GM21367 (cell line): ENCODE data around the gene RPS16.
"Not testable (repeated sequence)": the region's sequence is repeated elsewhere in the genome, so short reads cannot be mapped to it uniquely, and the experiment has no call there.

Source experiments
- ATAC-seq: cut with Tn5 transposase; IDR thresholded peaks from one replicate; pipeline ENCODE4 v1.9.1; 2021; ENCODE audit not compliant: unreplicated experiment

RPS16 gene

DNA sequence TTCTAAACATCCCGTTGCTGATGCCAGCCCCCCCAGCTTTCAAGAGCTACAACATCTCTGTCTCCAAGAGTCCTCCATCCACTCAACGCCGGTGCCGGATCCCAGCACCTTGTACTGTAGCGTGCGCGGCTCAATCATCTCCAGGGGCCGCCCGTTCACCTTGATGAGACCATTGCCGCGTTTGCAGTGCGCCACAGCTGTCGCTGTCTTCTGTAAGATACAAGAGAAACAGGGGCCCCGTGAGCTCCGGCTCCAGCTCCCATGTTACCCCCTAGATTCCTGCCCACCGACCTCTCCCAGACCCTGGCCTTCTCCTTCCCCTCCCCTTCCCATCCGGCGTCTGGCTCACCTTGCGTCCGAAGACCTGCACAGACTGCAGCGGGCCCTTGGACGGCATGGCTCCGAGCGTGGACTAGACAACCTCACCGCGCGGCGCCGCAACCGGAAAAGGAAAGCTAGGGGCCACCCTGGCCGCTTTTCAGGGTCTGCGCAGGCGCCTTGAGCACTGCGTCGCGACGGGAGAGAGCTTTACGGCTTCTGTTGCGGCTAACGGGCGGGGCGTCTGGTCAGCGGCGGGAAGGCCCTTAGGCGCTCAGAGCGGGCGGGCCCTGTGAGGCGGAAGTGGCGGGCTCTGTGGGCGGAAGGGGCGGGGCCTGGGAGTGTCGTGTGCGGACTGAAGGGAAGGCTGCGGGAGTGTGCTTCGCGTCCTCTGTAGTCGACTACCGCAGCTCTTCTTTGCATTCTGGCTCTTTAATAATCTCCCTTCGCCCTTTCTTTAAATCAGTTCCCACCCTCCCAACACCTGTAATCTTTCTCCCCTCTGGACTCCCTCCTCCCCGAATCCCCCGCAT lies at the start of gene RPS16:
RPS16 (minus strand) TSS at position 451 of the 851 bp plus-strand sequence; CDS start at position 397, 54 bp downstream.
- ATAC-seq = peak; percentile 72

GRCh38 chr19:39483141-39483540 lies 47.4 kb upstream of the RPS16 start:
- no peak for ATAC-seq

DNA sequence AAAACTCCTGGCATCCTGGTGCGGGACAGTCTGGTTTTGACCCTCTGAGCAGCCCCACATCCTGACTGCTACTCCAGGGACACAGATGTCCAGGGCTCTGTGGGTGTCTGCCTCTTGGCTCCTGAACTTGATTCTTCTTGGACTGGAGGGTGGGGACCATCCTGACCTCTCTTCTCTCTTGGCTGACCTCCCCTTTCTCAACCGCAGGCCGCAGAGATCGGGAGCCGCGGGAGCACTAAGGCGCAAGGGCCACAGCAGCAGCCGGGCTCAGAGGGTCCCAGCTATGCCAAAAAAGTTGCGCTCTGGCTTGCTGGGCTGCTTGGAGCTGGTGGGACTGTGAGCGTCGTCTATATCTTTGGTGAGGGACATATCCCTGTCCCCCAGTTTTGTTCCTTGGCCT lies 45.9 kb upstream of the RPS16 start:
- ATAC-seq = no peak

- no peak for ATAC-seq
Measured at GRCh38 chr19:39481229-39481545, 45.4 kb upstream of the RPS16 start.

DNA sequence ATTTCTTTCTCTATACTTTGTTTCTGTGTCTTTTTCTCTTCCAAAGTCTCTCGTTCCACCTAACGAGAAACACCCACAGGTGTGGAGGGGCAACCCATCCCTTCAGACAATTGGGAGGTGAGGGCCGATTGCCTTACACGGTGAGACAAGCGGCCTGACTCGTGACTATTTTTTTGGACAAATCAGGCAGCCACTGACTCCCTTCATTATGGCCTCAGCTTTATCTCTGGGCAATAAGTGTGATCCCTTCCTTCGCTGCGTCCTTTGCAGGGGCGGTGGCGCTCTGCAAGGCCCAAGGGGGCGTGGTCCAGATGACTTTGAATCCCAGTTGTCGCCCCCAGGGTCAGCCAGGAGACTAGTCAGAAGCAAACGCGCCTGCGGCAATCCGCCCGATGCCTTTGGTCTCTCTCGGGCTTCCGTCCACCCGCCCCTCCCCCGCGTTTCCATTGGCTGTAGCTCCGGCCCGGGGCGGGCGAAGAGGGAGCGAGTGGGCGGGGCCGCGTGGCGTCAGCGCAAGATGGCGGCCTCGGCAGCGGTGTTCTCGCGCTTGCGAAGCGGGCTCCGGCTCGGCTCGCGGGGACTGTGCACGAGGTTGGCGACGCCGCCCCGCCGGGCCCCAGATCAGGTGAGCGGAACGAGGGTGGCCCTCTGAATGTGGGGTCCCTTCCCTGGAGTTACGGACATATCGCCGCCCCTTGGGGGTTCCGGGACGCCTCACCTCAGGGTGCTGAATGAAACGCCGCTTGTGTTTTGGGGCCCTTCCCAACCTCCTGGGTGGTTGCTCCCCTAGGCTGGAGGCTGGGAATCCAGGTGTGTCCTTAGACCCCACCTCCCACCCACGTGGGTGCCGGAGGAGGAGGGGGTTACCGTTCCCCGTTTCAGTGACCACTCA lies 44.8 kb upstream of the RPS16 start, which contains the start of gene TIMM50:
TIMM50 (plus strand) TSS at position 502 of the 892 bp plus-strand sequence; CDS start at position 518, 16 bp downstream.
- peak; percentile 65 for ATAC-seq

DNA sequence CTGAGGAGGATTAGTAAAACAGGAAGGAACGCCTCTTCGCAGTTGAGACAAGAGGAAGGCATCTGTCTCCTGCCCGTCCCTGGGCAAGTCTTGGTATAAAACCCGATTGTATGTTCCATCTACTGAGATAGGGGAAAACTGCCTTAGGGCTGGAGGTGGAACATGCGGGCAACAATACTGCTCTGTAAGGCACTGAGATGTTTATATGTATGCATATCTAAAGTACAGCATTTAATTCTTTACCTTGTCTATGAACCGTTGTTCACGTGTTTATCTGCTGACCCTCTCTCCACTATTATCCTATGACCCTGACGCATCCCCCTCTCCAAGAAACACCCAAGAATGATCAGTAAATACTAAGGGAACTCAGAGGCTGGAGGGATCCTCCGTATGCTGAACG lies 44.2 kb upstream of the RPS16 start:
- no peak for ATAC-seq

DNA sequence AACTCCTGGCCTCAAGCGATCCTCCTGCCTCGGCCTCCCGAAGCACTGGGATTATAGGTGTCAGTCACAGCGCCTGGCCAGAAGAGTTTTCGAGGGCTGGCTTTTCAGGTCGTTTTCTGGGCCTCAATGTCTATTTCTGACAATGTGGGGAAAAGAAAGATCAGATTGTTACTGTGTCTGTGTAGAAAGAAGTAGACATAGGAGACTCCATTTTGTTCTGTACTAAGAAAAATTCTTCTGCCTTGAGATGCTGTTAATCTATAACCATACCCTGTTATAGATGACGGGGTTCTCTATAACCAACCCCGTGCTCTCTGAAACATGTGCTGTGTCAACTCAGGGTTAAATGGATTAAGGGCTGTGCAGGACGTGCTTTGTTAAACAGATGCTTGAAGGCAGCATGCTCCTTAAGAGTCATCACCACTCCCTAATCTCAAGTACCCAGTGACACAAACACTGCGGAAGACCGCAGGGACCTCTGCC lies 43.6 kb upstream of the RPS16 start:
- not testable (repeated sequence) for ATAC-seq

DNA sequence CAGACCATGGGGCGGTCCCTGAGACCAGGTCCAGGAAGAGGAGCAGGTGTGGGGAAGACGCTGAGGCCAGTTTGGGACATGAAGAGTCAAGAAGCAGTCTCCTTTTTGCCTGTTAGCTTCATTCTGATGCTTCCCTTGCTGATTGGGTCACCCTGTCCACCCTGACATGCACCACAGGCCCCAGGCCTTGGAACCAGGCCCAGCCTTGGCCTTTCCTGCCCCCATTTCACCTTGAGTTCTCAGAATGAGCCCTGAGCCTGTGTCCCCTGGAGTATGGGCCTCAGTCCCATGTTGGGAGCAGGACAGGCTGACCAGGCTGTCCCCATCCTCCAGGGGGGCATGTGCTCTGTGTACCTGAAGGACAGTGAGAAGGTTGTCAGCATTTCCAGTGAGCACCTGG lies 40.0 kb upstream of the RPS16 start:
- ATAC-seq = no peak

GRCh38 chr19:39474139-39474620 lies 38.4 kb upstream of the RPS16 start:
- no peak for ATAC-seq

DNA sequence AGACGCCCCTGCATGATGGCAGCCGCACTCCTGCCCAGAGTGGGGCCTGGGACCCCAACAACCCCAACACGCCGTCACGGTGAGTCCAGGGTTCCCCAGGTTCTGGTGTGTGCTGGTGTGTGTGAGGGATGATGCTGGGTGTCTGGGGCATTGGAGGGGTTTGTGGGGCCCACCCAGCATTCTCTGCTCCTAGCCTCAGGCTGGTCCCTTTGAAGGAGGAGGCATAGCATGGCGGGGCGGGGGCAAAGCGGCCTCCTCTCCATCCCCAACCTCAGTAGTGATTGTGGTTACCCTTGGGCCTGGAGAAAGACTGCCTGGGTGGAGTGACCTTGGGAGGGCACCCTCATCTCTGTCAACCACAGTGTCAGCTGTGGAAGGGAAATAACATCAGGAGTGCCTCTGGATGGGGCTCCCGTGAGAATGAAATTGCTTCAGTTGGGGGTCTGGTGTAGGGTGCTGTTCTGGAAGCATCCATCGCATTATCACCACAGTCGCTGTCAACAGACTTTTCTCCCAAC lies 37.8 kb upstream of the RPS16 start:
- ATAC-seq = no peak

- no peak for ATAC-seq
Measured at GRCh38 chr19:39472746-39473442, 37.1 kb upstream of the RPS16 start.

GRCh38 chr19:39471756-39472536 lies 36.2 kb upstream of the RPS16 start:
- ATAC-seq = no peak

DNA sequence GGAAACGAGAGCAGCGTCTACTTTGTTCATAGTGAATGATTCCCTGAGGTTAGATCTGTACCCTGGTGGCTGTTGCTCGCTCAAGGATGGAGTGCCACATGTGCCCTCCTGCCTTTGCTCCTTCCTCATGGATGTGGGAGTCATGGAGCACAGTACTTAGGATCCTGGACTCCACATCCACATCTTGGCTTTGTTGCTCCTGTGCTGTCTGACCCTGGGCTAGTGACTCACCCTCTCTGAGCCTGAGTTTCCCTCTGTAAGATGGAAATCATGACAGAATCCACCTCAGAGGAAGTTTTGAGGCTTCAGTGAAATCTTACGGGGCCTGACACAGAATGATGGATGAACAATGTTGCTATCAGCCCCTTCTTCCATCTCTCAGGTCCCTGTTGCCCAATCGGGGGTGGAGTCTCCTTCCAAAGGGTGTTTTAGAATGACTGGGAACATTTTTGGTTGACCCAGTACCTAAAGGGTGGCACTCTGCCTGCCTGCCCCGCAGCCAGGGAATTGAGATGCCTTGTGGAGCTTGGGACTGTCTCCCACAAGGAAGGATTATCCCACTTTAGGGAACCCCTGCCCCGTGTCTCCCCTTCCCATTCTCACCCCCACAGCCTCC lies 35.1 kb upstream of the RPS16 start:
- no peak for ATAC-seq

DNA sequence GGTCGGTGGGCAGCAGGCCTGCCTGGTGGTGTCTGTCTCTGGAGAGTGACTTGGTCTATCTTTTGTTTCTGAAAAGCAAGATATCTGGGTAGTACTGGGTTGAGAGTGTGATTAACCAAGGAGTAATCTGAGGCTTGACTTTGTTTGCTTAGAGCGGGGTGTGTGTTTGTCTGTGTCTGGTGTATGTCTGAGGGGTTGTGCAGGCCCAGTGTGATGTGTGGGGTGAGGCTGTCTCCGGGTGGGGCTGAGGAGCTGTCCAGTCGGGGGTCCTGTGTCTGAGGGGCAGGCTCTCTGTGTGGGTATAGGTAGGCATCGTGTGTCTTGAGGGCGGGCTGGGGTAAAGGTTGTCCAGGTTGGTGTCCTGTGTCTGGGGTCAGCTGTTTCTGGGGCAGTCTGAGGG lies 33.8 kb upstream of the RPS16 start:
- ATAC-seq = no peak

DNA sequence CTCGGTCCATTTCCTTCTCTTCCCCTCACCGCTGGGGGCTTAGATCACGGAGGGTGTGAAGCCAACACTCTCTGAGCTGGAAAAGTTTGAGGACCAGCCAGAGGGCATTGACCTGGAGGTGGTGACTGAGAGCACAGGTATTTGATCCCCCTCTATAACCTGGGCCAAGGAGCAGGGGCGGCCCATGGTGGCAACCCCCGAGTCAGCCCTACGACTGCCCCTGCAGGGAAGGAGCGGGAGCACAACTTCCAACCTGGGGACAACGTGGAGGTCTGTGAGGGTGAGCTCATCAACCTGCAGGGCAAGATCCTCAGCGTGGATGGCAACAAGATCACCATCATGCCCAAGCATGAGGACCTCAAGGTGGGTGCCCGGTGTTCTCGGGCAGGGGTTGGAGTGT lies 33.3 kb upstream of the RPS16 start:
- no peak for ATAC-seq

DNA sequence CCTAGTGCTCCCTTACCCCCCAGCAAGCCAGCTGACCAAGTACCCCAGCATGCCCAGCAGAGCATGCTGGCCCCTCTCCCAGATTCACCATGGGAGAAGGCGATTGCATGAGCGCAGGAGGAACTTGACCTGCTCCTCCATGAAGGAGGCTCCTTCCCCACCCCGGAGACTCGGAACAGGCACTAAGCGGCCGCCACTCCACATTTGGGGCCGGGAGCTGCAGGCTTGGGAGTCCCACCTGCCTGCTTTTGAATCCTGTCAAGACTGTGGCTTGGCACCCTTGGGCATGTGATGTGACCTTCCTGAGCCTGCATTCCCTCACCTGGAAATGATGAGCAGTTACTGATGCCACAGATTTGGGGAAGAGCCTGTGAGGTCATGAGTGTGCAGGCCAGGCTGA lies 32.2 kb upstream of the RPS16 start:
- no peak for ATAC-seq

- ATAC-seq = no peak
Measured at GRCh38 chr19:39465956-39466747, 30.4 kb upstream of the RPS16 start.

DNA sequence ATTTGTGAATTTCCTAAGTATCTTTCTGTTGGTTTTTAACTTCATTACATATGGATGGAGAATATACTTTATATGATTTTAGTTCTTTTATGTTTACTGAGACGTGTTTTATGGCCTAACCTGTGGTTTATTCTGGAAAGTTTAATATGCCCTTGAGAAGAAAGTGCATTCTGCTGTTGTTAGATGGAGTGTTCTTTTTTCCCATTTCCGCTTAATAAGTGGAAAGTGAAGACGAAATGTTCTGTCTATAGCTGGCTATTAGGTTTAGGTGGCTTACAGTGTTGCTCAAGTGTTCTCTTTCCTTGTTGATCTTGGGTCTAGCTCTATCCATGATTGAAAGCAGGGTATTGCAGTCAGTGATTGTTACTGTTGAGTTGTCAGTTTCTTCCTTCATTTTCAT lies 27.7 kb upstream of the RPS16 start:
- no peak for ATAC-seq

GRCh38 chr19:39451257-39451656 lies 15.5 kb upstream of the RPS16 start:
- not testable (repeated sequence) for ATAC-seq
